Esophagus muscularis mucosa (tissue), 3 donors: ENCODE results near the gene DPYD.

Experiments
- POLR2A ChIP-seq: fragments of 450-650 bp; IDR thresholded peaks from one replicate; pipeline ENCODE4 v1.6.1; 2017; ENCODE audit warnings: antibody characterized with exemption, moderate library complexity, mild to moderate bottlenecking, low read depth
- TF ChIP-seq, protein P1 (sequence below), 3 experiments: fragments of 200-600 bp in 2 of 3; fragments of 450-650 bp in 1 of 3; sonication (generic) in 2 of 3; IDR thresholded peaks; one replicate each; pipeline ENCODE4 v1.5.1; 2017 to 2019; ENCODE audit warnings: antibody characterized with exemption in 3 of 3, mild to moderate bottlenecking in 2 of 3, moderate library complexity in 1 of 3

DNA sequence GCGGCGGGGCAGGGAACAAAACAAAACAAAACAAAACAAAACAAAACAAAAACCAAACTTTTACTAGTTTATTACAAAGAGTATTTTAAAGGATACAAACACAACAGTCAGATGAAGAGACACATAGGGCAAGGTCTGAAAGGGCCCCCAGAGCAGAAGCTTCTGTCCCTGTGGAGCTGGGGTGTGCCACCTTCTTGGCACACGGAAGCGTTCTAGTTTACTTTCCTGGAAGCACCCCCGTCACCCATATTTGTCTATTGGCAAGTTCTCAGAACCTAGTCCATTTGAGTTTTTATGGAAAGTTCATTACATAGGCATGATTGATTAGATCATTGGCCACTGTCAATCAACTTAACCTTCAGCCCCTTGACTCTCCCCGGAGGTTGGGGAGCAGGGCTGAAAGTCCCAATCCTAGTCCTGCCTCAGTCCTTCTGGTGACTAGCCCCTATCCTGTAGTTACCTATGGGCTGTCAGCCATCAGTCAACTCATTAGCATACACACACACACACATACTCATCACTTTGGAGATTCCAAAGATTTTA, 380.4 kb downstream of the DPYD start:
- no peak for TF ChIP-seq POLR2A
- TF ChIP-seq, protein P1, sequence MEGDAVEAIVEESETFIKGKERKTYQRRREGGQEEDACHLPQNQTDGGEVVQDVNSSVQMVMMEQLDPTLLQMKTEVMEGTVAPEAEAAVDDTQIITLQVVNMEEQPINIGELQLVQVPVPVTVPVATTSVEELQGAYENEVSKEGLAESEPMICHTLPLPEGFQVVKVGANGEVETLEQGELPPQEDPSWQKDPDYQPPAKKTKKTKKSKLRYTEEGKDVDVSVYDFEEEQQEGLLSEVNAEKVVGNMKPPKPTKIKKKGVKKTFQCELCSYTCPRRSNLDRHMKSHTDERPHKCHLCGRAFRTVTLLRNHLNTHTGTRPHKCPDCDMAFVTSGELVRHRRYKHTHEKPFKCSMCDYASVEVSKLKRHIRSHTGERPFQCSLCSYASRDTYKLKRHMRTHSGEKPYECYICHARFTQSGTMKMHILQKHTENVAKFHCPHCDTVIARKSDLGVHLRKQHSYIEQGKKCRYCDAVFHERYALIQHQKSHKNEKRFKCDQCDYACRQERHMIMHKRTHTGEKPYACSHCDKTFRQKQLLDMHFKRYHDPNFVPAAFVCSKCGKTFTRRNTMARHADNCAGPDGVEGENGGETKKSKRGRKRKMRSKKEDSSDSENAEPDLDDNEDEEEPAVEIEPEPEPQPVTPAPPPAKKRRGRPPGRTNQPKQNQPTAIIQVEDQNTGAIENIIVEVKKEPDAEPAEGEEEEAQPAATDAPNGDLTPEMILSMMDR (IDR thresholded peaks at IDR 0.05), result no peak
